CD4-positive, CD25-positive, alpha-beta regulatory T cell (primary cell): ENCODE measurements around the gene ITPRID2. TPM values are rescaled to one million over a fixed set of nuclear protein-coding genes. Genes with fewer than 3 reads are reported as not detected.
"Not testable (repeated sequence)": the region's sequence is repeated elsewhere in the genome, so short reads cannot be mapped to it uniquely, and the experiment has no call there.

Experiments
- ATAC-seq, 2 donors: fragments of 150-1000 bp; cut with Tn5 transposase; one replicate each; pipeline ENCODE4 v1.10.0; 2021; ENCODE audit warnings: low read depth in 2 of 2, moderate number of reproducible peaks in 2 of 2, moderate library complexity in 1 of 2
- DNase-seq, 3 donors: peaks; one replicate each; pipeline versions ENCODE4 v3.0.0 to v3.0.0-alpha.2; 2012 to 2022; ENCODE audit warnings: mixed read lengths in 1 of 3
- H3K27ac ChIP-seq: one replicate; pipeline ENCODE4 v1.7.0; 2013; ENCODE audit warnings: mild to moderate bottlenecking, low read length; ENCODE audit not compliant: insufficient read depth, poor library complexity, severe bottlenecking
- H3K27me3 ChIP-seq: one replicate; pipeline ENCODE4 v1.7.0; 2013; ENCODE audit warnings: low read length; ENCODE audit not compliant: control insufficient read depth, insufficient read depth
- H3K36me3 ChIP-seq: one replicate; pipeline ENCODE4 v1.7.0; 2013; ENCODE audit warnings: mild to moderate bottlenecking, low read length, moderate library complexity; ENCODE audit not compliant: control insufficient read depth, insufficient read depth
- H3K4me1 ChIP-seq: 2 replicates; pipeline ENCODE4 v1.7.0; 2013; ENCODE audit warnings: mild to moderate bottlenecking, low read length; ENCODE audit not compliant: insufficient read depth, control insufficient read depth, poor library complexity, severe bottlenecking
- H3K4me3 ChIP-seq: one replicate; pipeline ENCODE4 v1.7.0; 2013; ENCODE audit warnings: low read depth, mild to moderate bottlenecking, low read length, moderate library complexity
- H3K9me3 ChIP-seq, 2 experiments: 1 replicate in 1 of 2; 2 replicates in 1 of 2; pipeline ENCODE4 v1.7.0; 2013; ENCODE audit warnings: low read length in 2 of 2, mild to moderate bottlenecking in 1 of 2, moderate library complexity in 1 of 2; ENCODE audit not compliant: control insufficient read depth in 2 of 2
- H3K27ac Mint-ChIP-seq, 3 donors: one replicate each; pipeline ENCODE4 v1.8.0; 2020 to 2022; ENCODE audit warnings: mild to moderate bottlenecking in 3 of 3, mixed read lengths in 3 of 3, moderate library complexity in 2 of 3
- H3K27me3 Mint-ChIP-seq: one replicate; pipeline ENCODE4 v1.8.0; 2022; ENCODE audit warnings: mild to moderate bottlenecking, mixed read lengths
- H3K36me3 Mint-ChIP-seq: one replicate; pipeline ENCODE4 v1.8.0; 2020; ENCODE audit warnings: mixed read lengths
- H3K4me1 Mint-ChIP-seq, 4 donors: one replicate each; pipeline ENCODE4 v1.8.0; 2020 to 2022; ENCODE audit warnings: mixed read lengths in 4 of 4, mild to moderate bottlenecking in 1 of 4
- H3K4me3 Mint-ChIP-seq, 4 donors: one replicate each; pipeline ENCODE4 v1.8.0; 2020 to 2022; ENCODE audit warnings: mild to moderate bottlenecking in 4 of 4, mixed read lengths in 4 of 4, moderate library complexity in 3 of 4
- H3K9me3 Mint-ChIP-seq, 7 donors: one replicate each; pipeline ENCODE4 v1.8.0; 2020 to 2022; ENCODE audit warnings: mixed read lengths in 7 of 7, mild to moderate bottlenecking in 3 of 7, moderate library complexity in 2 of 7
- polyA plus RNA-seq, 4 donors: library from polyadenylated mRNA; unstranded; fragments of 300-500 nt; fragmentation: Illumina TruSeq; gene quantifications; one replicate each; pipeline ENCODE4 v1.2.3, GENCODE V29; 2021
- total RNA-seq: library from RNA; stranded (reverse); gene quantifications from one replicate; pipeline ENCODE4 v1.2.3, GENCODE V29; 2022

ITPRID2 gene
- total and polyA plus RNA-seq, 5 donors from 2014 or later = 1.6 to 42.4 (median 5.5) TPM

GRCh38 chr2:181955010-181955409 is 63.5 kb downstream of the ITPRID2 start:
- no peak overlapping the region for H3K4me3 ChIP-seq
- H3K4me1 ChIP-seq = peaks cover 11% of the 10 kb centered on the region
- H3K27me3 Mint-ChIP-seq = peaks cover 31% of the 10 kb centered on the region
- peaks cover 0 to 17% (median 10%) of the 10 kb centered on the region in 4 donors for H3K4me1 Mint-ChIP-seq
- H3K27ac Mint-ChIP-seq = no peak overlapping the region
- no peak overlapping the region for H3K27ac ChIP-seq
- no peak overlapping the region for H3K4me3 Mint-ChIP-seq
- no peak for DNase-seq
- ATAC-seq = no peak
- H3K9me3 ChIP-seq = no peaks in the 10 kb centered on the region
- no peaks in the 10 kb centered on the region for H3K36me3 ChIP-seq
- peaks cover 21% of the 10 kb centered on the region for H3K27me3 ChIP-seq
- peaks cover 0 to 2% (median 0%) of the 10 kb centered on the region in 7 donors for H3K9me3 Mint-ChIP-seq
- no peaks in the 10 kb centered on the region for H3K36me3 Mint-ChIP-seq

GRCh38 chr2:181955866-181956265 is 64.3 kb downstream of the ITPRID2 start:
- H3K4me1 Mint-ChIP-seq = peaks cover 0 to 17% (median 10%) of the 10 kb centered on the region in 4 donors
- not testable (repeated sequence) for H3K4me3 Mint-ChIP-seq, H3K36me3 ChIP-seq, H3K27ac Mint-ChIP-seq, H3K27ac ChIP-seq, H3K9me3 Mint-ChIP-seq, DNase-seq, H3K36me3 Mint-ChIP-seq, H3K9me3 ChIP-seq, H3K4me3 ChIP-seq, ATAC-seq
- peaks cover 31% of the 10 kb centered on the region for H3K27me3 Mint-ChIP-seq
- Histone ChIP-seq H3K4me1 (peaks cover 11% of the 10 kb centered on the region), H3K27me3 (peaks cover 15% of the 10 kb centered on the region)

- Histone ChIP-seq H3K4me1 (peaks cover 11% of the 10 kb centered on the region), H3K27ac (no peak overlapping the region), H3K36me3 (no peaks in the 10 kb centered on the region), H3K4me3 (no peak overlapping the region), H3K27me3 (peaks cover 13% of the 10 kb centered on the region), H3K9me3 (no peaks in the 10 kb centered on the region)
- H3K27ac Mint-ChIP-seq = no peak overlapping the region
- H3K36me3 Mint-ChIP-seq = no peaks in the 10 kb centered on the region
- peaks cover 0 to 17% (median 10%) of the 10 kb centered on the region in 4 donors for H3K4me1 Mint-ChIP-seq
- no peak overlapping the region for H3K4me3 Mint-ChIP-seq
- peaks cover 0 to 5% (median 0%) of the 10 kb centered on the region in 7 donors for H3K9me3 Mint-ChIP-seq
- H3K27me3 Mint-ChIP-seq = peaks cover 24% of the 10 kb centered on the region
- DNase-seq (no peak), ATAC-seq (no peak)
These were observed 66.1 kb downstream of the ITPRID2 start for GRCh38 chr2:181957668-181958067.

- DNase-seq = no peak
These were observed 67.2 kb downstream of the ITPRID2 start for GRCh38 chr2:181958726-181959125.

GRCh38 chr2:181959508-181959907 is 68.0 kb downstream of the ITPRID2 start:
- no peak overlapping the region for H3K4me3 Mint-ChIP-seq
- Histone ChIP-seq H3K27ac (no peak overlapping the region), H3K4me3 (no peak overlapping the region), H3K4me1 (peaks cover under 1% of the 10 kb centered on the region), H3K27me3 (peaks cover 10% of the 10 kb centered on the region), H3K36me3 (no peaks in the 10 kb centered on the region), H3K9me3 (no peaks in the 10 kb centered on the region)
- DNase-seq (no peak), ATAC-seq (no peak)
- H3K27ac Mint-ChIP-seq = no peak overlapping the region
- peaks cover 0 to 5% (median under 1%) of the 10 kb centered on the region in 4 donors for H3K4me1 Mint-ChIP-seq
- H3K27me3 Mint-ChIP-seq = peaks cover 9% of the 10 kb centered on the region
- H3K9me3 Mint-ChIP-seq = peaks cover 0 to 5% (median 0%) of the 10 kb centered on the region in 7 donors
- H3K36me3 Mint-ChIP-seq = no peaks in the 10 kb centered on the region

More at GRCh38 chr2:181958726-181959125, 67.2 kb downstream of the ITPRID2 start:
- H3K9me3 Mint-ChIP-seq = peaks cover 0 to 5% (median 0%) of the 10 kb centered on the region in 7 donors
- peaks cover 0 to 13% (median 6%) of the 10 kb centered on the region in 4 donors for H3K4me1 Mint-ChIP-seq
- no peaks in the 10 kb centered on the region for H3K36me3 Mint-ChIP-seq
- Histone ChIP-seq H3K36me3 (no peaks in the 10 kb centered on the region), H3K27ac (no peak overlapping the region), H3K4me3 (no peak overlapping the region), H3K27me3 (peaks cover 10% of the 10 kb centered on the region), H3K9me3 (no peaks in the 10 kb centered on the region), H3K4me1 (peaks cover 8% of the 10 kb centered on the region)
- ATAC-seq = no peak
- no peak overlapping the region for H3K4me3 Mint-ChIP-seq
- no peak overlapping the region for H3K27ac Mint-ChIP-seq
- H3K27me3 Mint-ChIP-seq = peaks cover 17% of the 10 kb centered on the region

GRCh38 chr2:181961167-181961566 is 69.6 kb downstream of the ITPRID2 start:
- DNase-seq, ATAC-seq: not testable (repeated sequence)

GRCh38 chr2:181962142-181962541 is 70.6 kb downstream of the ITPRID2 start:
- Mint-ChIP-seq H3K4me1 (peaks cover 0 to 4% (median 0%) of the 10 kb centered on the region in 4 donors), H3K9me3 (peaks cover 0 to 5% (median 0%) of the 10 kb centered on the region in 7 donors), H3K4me3 (no peak overlapping the region), H3K36me3 (no peaks in the 10 kb centered on the region), H3K27ac (no peak overlapping the region), H3K27me3 (no peaks in the 10 kb centered on the region)
- no peak overlapping the region for H3K4me3 ChIP-seq
- no peak for DNase-seq
- no peak for ATAC-seq
- H3K27me3 ChIP-seq = peaks cover 10% of the 10 kb centered on the region
- no peaks in the 10 kb centered on the region for H3K9me3 ChIP-seq
- H3K27ac ChIP-seq = no peak overlapping the region
- H3K4me1 ChIP-seq = no peaks in the 10 kb centered on the region
- H3K36me3 ChIP-seq = no peaks in the 10 kb centered on the region

More at GRCh38 chr2:181961167-181961566, 69.6 kb downstream of the ITPRID2 start:
- H3K9me3 ChIP-seq, H3K27me3 ChIP-seq, H3K36me3 ChIP-seq, H3K27me3 Mint-ChIP-seq, H3K4me3 ChIP-seq, H3K36me3 Mint-ChIP-seq, H3K27ac ChIP-seq, H3K9me3 Mint-ChIP-seq, H3K4me3 Mint-ChIP-seq, H3K4me1 ChIP-seq, H3K4me1 Mint-ChIP-seq, H3K27ac Mint-ChIP-seq: not testable (repeated sequence)

GRCh38 chr2:181970160-181970794 is 78.7 kb downstream of the ITPRID2 start:
- peaks cover 8% of the 10 kb centered on the region for H3K27me3 ChIP-seq
- Mint-ChIP-seq H3K27ac (no peak overlapping the region), H3K36me3 (no peaks in the 10 kb centered on the region), H3K27me3 (peaks cover 4% of the 10 kb centered on the region), H3K4me1 (no peaks in the 10 kb centered on the region), H3K9me3 (peaks cover 0 to 11% (median 0%) of the 10 kb centered on the region in 7 donors), H3K4me3 (no peak overlapping the region)
- ATAC-seq (no peak), DNase-seq (no peak)
- H3K4me3 ChIP-seq = no peak overlapping the region
- no peaks in the 10 kb centered on the region for H3K4me1 ChIP-seq
- no peaks in the 10 kb centered on the region for H3K9me3 ChIP-seq
- H3K36me3 ChIP-seq = no peaks in the 10 kb centered on the region
- no peak overlapping the region for H3K27ac ChIP-seq
